ENCODE measurements around the gene BTG1. TPM values are rescaled to one million over a fixed set of nuclear protein-coding genes. Genes with fewer than 3 reads are reported as not detected.
A peak's percentile ranks its signal among the peaks of the same experiment; 100 is the strongest.

The BTG1 gene, protein sequence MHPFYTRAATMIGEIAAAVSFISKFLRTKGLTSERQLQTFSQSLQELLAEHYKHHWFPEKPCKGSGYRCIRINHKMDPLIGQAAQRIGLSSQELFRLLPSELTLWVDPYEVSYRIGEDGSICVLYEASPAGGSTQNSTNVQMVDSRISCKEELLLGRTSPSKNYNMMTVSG
- total RNA-seq (2014; rRNA removed; shearing (Covaris generic); ENCODE audit: low replicate concordance) = 15.3 and 18.8 TPM in 2 replicates

DNA sequence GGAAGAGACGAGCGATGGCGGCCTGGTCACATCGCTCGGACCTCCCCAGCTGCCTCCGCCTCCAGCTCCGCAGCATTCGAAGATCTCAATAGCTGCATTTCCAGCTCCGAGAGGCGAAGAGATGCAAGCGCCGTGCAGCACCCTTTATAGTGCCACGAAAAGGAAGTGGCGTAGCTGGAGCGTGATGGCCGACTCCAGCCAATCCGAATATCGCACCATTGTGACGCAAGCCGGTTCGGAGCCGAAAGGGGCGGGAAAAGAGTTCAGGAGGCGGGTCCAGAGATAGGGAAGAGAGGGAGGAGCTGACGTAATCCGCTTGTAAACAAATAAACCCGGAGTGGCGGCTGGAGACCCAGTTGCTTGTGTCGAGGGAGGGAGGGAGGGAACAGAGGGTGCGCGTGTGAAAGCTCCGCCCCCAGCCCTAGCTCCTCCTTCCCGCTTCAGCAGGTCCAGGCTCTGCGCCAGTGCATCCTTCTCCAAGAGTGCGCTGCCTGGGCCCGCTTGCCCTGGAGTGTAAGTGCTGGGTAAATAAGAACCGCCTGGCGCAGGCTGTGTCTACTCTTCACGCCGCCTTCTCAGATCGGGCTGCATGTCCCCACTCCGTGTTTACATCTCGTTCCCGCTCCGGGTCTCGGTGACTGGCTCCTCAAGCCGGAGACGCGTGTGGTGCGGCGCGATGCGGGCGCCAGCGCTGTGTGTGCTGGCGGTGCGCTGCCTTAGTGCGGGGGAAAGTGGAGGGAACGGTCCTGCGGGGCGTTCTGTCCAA, at the start of gene BTG1:
TSS of gene BTG1 (minus strand) at position 116 of the 766 bp plus-strand sequence. CDS start 311 bp downstream, outside the sequence.
- DNase-seq (ENCODE audit: low read depth) = peak; percentile 99
- in situ Hi-C loops (cut with HindIII; ENCODE audit: low pct_unique_long_range_greater_than_20kb, low sequenced_read_pairs) = no loop called here

DNA sequence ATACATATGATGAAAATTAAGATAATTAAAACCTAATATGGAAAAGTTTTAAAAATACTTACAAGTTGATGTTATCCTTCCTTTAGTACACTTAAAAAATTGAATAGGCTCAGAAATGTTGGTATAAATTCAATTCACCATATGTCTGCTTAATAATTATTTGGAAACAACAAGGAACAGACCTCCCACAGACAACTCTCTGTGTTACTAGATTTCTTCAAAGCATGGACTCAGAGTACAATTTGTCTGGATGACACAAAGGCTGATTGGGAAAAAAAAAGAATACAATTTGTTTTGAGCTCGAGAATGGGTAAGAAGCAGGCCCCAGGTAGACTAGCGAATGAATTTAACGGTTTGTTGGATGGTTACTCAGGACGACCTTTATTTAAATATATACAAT, 48.9 kb upstream of the BTG1 start:
- in situ Hi-C loops (cut with HindIII; ENCODE audit: low pct_unique_long_range_greater_than_20kb, low sequenced_read_pairs) = no loop called here

DNA sequence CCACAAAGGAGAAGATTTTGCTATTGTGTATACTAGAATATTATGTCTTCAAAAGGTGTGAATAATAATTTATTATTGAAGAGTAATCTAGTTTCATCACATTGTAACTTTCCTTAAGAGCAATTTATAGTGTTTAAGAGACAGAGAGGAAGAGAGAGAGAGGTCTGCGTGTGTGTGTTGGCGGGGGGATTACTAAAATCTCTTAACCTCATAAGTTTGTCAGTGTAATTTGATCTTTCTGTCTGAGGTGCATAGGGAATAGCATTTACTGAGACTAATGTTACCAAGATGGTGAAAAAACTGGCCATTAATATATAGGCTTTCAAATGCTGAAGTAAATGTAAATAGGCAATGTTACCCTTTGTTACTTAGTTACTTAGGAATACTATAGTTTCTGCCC, 48.2 kb upstream of the BTG1 start:
- in situ Hi-C loops (cut with HindIII; ENCODE audit: low pct_unique_long_range_greater_than_20kb, low sequenced_read_pairs) = no loop called here
- no peak for DNase-seq (ENCODE audit: low read depth)

More for the DNA sequence above, 48.9 kb upstream of the BTG1 start:
- no peak for DNase-seq (ENCODE audit: low read depth)

DNA sequence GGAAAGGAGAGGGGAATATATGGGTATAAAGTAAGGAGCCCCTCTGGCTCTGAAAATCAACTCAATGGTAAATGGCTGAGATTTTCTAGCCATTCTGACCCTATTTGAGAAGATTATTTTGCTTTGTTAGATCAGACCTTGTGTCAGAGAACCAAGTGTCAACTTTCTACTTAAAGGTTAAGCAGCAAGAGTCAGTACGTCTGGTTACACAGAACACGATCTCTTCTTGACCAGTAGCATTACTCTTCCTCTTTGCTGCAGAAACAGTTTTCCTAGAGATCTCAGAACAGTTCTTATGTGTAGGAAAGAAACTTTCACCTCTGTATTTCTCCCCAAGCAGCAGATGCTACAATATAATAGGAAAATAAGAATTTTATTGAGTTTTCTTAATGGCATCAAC, 47.4 kb upstream of the BTG1 start:
- DNase-seq (ENCODE audit: low read depth) = no peak
- in situ Hi-C loops (cut with HindIII; ENCODE audit: low pct_unique_long_range_greater_than_20kb, low sequenced_read_pairs) = no loop called here

DNA sequence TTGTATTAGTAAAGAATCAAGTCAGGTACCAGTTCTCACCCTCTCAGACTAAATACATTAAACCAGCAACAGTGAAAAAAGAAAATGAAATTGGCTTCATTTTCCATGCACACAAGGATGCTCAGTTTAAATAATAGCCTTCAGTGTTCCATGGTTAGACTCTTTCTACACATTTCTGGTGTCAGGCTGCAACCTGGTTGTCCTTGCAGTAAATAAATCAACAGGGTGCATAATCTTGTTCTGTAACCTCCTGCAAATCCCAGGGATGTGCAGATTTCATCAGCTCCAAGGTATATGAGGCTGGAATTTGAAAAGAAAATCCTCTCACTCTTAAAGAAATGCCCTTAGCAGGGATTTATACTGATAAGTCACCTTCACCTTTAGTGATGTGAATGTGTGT, 46.7 kb upstream of the BTG1 start:
- in situ Hi-C loops (cut with HindIII; ENCODE audit: low pct_unique_long_range_greater_than_20kb, low sequenced_read_pairs) = no loop called here
- no peak for DNase-seq (ENCODE audit: low read depth)

DNA sequence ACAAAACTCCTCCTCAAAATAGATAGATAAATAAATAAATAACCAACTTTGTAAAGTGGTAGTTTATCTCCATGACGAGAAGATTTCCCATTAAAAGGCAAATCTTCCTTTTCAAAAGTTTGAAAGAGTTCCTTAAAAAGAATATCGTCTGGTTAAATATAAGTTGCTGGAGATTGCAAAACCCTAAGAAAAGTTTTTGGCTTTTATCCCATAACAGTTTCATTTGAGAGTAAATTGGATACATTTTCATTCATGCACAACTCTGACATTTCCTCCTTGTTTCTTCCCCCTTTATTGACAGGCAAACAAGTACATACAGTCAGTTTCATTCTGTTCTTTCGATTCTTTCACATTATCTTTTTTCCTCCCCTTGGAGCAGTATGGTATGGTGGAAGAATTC, 45.4 kb upstream of the BTG1 start:
- in situ Hi-C loops (cut with HindIII; ENCODE audit: low pct_unique_long_range_greater_than_20kb, low sequenced_read_pairs) = no loop called here
- DNase-seq (ENCODE audit: low read depth) = no peak

DNA sequence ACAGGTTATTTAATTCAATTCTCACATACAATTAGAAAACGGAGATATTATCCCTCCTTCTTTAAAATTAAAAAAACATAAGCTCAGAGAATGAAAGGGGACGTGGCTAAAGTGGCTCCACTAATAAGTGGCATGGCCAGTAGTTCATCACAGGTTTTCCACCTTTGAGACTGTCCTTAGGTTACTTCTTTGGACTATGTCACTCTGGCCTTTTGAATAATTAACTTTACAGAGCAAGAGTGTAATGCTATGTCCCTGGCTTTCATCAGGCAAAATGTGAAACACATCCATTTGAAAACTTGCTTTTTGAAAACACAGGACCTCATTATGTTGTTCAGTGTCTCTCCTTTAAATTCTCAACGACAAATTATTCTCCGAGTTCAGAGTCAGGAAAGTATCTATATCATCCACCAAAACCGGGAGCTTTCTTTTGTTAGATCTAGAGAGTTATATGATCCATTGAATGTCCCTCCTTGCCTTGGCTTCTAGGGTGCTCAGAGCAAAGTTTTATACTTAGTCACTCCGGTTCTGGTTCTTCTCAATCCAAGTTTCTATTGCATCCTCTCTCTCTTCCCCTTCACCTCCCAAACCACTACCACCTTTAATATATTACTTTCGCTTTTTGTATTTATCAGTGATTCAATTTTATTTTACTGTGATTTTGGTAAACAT, 43.0 kb upstream of the BTG1 start:
- no peak for DNase-seq (ENCODE audit: low read depth)
- in situ Hi-C loops (cut with HindIII; ENCODE audit: low pct_unique_long_range_greater_than_20kb, low sequenced_read_pairs) = no loop called here

DNA sequence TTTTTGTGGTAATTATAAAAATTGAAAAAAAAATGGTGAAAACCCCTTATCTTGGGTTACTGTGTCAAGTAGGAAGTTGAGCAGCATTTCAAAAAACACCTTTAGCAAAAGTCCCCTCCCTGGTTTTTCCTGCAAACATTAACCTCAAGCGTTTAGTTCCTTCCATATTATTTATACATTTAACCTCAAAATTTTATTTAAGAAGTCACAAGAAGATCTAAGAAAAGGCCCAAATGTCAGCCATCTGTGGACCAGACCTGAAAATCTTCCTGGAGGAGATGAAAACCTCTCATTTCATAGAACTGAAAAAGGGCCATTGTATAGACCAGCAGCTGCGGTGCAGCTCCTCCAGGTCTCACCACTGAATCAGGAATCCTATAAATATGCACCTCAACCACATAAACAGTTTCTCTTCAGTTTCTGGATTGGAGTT, 40.4 kb upstream of the BTG1 start:
- in situ Hi-C loops (cut with HindIII; ENCODE audit: low pct_unique_long_range_greater_than_20kb, low sequenced_read_pairs) = no loop called here
- no peak for DNase-seq (ENCODE audit: low read depth)

DNA sequence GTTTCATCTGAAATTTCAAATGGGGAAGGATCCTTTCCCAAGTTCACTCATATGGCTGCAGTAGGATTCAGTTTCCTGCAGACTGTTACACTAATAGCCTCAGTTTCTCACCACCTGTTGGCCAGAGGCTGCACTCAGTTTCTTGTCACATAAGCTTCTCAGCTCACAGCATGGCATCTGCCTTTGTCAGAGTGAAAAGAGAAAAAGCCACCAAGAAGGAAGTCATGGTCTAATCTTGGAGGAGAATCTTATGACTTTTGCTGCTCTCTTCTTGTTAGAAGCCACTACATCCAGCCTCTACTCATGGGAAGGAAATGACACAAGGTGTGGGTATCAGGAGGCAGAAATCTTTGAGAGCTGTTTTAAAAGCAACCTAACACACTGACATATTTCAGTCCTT, 39.4 kb upstream of the BTG1 start:
- in situ Hi-C loops (cut with HindIII; ENCODE audit: low pct_unique_long_range_greater_than_20kb, low sequenced_read_pairs) = no loop called here

DNA sequence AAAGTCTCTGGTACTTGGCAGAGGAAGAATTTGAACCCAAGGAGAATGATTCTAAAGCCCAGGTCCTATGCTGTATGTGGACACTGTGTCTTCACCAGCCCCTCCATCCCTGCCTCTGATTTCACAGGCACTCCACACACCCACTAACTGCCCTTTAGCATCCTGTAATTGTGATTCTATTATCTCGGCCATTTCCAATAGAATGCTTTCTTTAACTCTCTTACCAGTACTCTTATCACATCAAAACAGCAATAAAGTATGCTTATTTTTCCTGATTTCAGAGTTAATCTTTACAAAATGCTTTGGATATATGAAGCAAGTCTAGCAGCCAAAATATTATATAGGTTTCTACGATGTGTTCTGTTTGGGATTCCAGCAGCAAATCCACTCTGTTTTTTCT, 37.9 kb upstream of the BTG1 start:
- no peak for DNase-seq (ENCODE audit: low read depth)
- in situ Hi-C loops (cut with HindIII; ENCODE audit: low pct_unique_long_range_greater_than_20kb, low sequenced_read_pairs) = no loop called here

More for the DNA sequence above, 39.4 kb upstream of the BTG1 start:
- DNase-seq (ENCODE audit: low read depth) = no peak

DNA sequence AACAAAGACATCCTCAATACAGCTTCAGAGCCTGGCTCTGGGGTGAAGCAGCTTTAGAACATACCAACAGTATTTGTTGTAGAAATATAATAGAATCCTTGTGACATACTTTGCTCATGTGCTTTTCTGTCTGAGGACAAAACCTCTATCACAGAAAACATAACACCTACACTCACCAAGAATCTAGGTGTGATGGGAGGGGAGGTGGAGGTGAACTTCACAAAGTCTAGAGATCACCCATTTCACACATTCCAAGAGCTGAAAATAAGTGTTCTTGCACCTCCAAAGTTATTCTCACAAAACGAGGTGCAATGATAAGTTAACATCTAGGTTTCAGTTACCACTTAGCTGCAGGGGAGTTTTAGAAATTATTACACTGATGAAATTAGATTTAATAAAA, 32.7 kb upstream of the BTG1 start:
- in situ Hi-C loops (cut with HindIII; ENCODE audit: low pct_unique_long_range_greater_than_20kb, low sequenced_read_pairs) = no loop called here
- no peak for DNase-seq (ENCODE audit: low read depth)

DNA sequence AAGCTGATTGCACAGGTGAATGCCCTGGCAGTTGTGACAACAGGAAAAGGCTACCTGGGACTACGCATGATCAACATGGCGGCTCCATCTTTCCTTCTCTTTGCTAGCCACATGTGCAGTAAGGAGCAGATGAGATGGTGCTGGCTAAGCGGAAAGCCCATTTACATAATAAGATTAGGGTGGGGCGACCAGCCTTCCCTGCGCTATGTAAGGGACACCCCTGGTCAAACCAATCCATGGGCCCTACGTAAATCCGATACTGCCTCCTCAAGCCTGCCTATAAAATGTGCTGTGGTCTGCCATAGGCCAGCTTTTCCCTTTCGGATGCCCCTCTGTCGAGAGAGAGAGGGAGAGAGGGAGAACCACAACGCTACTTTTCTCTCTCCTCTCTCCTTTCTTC, 31.0 kb upstream of the BTG1 start:
- in situ Hi-C loops (cut with HindIII; ENCODE audit: low pct_unique_long_range_greater_than_20kb, low sequenced_read_pairs) = no loop called here
- no peak for DNase-seq (ENCODE audit: low read depth)

DNA sequence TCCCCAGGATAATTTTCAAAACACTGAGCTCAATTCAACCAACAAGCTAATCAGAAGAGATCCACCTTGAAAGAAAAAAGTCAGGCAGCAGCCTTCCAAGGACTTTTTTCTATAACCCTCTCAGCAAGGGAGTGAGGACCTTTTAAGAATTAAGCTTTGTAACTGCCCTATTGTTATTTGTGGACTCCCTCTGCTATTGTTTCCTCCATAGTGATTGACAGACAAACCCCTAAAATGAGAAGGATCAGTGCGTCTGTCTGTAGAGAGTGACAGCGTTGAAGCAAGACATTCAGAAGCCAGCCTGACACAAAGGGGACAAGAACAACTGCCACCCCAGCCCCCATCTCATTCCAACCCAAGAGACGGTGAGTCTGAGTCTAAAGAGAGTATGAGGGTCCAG, 30.3 kb upstream of the BTG1 start:
- no peak for DNase-seq (ENCODE audit: low read depth)
- in situ Hi-C loops (cut with HindIII; ENCODE audit: low pct_unique_long_range_greater_than_20kb, low sequenced_read_pairs) = no loop called here

DNA sequence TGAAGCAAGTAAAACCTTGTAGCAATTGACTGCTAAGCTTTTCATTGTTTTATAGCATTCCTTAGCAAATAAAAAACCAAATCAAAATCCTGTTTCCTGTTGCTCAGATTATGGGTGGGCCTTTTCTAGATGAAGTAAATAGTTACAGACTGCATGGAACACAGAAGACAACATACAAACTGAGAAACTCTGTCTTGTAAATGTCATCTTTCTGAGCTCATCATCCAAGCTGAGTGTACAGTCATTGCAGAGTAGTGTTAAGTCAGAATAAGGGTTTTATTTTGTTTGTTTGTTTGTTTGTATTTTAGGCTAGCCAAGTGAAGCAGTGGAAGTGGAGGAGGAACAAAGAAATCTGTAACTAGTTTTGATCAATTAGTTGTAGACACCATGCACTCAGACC, 24.4 kb upstream of the BTG1 start:
- no peak for DNase-seq (ENCODE audit: low read depth)
- in situ Hi-C loops (cut with HindIII; ENCODE audit: low pct_unique_long_range_greater_than_20kb, low sequenced_read_pairs) = no loop called here

DNA sequence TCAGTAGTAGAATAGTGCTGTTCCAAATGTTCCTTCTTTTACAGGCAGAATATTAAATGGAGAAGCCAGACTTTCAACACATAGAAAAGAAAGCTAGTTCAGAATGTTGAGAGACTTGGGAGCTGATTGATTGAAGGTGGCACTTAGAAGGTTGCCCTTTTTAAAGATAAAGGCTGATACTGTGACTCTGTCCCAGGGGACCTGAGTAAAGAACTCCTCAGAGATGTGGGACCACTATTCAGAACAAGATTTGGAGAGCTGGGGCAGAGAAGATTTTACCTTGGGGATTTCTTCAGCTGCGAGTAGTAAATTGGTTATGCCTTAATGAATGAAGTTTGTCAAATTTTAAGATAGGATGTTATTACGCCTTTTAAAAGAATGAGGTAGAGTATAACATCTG, 21.4 kb upstream of the BTG1 start:
- in situ Hi-C loops (cut with HindIII; ENCODE audit: low pct_unique_long_range_greater_than_20kb, low sequenced_read_pairs) = no loop called here
- DNase-seq (ENCODE audit: low read depth) = no peak

DNA sequence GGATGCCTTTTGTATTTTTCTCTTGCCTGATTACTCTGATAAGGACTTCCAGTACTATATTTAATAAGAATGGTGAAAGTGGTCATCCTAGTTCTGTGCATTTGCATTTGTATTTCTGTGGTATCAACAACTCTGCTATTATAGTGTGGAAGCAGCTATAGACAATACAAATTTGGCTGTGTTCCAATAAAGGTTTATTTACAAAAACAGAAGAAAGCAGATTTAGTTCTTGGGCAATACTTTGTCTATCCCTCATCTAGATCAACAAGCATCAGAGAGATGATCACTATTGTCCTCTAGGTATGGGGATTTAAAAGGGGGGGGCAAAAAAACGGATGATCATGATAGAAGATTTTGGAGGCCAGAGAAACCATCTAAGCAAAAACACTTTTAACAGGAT, 19.1 kb upstream of the BTG1 start:
- DNase-seq (ENCODE audit: low read depth) = no peak
- in situ Hi-C loops (cut with HindIII; ENCODE audit: low pct_unique_long_range_greater_than_20kb, low sequenced_read_pairs) = no loop called here

DNA sequence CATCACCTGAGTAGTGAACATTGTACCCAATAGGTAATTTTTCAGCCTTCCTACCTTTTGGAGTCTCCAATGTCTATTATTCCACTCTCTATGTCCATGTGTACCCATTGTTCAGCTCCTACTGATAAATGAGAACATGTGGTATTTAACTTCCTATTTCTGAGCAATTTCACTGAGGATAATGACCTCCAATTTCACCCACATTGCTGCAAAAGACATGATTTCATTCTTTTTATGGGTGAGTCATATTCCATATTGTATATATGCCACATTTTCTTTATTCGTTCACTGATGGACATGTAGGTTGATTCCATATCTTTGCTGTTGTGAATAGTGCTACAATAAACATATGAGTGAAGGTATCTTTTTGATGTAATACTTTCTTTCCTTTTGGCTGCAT, 16.4 kb upstream of the BTG1 start:
- in situ Hi-C loops (cut with HindIII; ENCODE audit: low pct_unique_long_range_greater_than_20kb, low sequenced_read_pairs) = no loop called here

DNA sequence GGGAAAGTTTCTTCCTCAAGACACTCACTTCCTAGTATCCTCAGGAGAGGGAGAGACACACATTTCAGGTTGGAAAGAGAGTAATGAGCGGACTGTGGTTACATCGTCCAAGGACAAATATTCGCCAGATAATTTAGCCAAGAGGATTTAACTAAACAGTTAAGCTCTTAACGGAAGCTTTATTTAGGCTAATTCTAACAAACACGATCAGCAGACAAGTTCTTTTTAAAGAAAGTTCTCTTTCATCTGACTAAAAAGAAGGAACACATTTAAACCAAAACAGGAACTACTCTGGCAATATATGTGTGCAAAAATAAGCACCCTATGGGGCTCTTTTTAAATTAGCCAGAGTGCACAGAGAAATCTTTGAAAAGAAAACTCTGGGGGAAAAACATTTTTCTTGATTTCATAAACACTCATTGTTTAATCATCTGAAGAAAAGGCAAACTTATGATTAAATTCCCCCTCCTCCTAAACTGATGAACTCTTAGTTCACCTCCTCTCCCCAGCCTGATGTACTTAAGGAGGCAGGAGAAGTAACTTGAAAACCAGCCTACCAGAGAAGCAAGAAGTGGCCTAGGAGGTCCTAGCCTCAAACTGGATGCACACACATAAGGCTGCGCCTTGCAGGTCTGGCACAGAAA, 13.3 kb upstream of the BTG1 start:
- in situ Hi-C loops (cut with HindIII; ENCODE audit: low pct_unique_long_range_greater_than_20kb, low sequenced_read_pairs) = no loop called here
- no peak for DNase-seq (ENCODE audit: low read depth)

More for the DNA sequence above, 16.4 kb upstream of the BTG1 start:
- DNase-seq (ENCODE audit: low read depth) = no peak
